ENCODE results near the gene RYR2.
"Not testable (repeated sequence)": the region's sequence is repeated elsewhere in the genome, so short reads cannot be mapped to it uniquely, and the experiment has no call there.

The RYR2 gene

GRCh38 chr1:237277994-237278393, 236.0 kb downstream of the RYR2 start:
- DNase-seq, result not testable (repeated sequence)

- DNase-seq, result no peak
Observed at GRCh38 chr1:237279629-237280028, 237.6 kb downstream of the RYR2 start.

- no peak for DNase-seq
Observed at GRCh38 chr1:237281481-237281880, 239.5 kb downstream of the RYR2 start.

GRCh38 chr1:237282208-237282783, 240.3 kb downstream of the RYR2 start:
- DNase-seq, result no peak

- DNase-seq, result no peak
Observed at GRCh38 chr1:237287876-237288521, 246.0 kb downstream of the RYR2 start.

GRCh38 chr1:237293804-237294203, 251.8 kb downstream of the RYR2 start:
- no peak for DNase-seq

- DNase-seq, result no peak
Observed at GRCh38 chr1:237296861-237297260, 254.9 kb downstream of the RYR2 start.

GRCh38 chr1:237300642-237301041, 258.7 kb downstream of the RYR2 start:
- no peak for DNase-seq

- no peak for DNase-seq
Observed at GRCh38 chr1:237303929-237304328, 261.9 kb downstream of the RYR2 start.

GRCh38 chr1:237306726-237307125, 264.7 kb downstream of the RYR2 start:
- DNase-seq, result no peak

GRCh38 chr1:237309595-237310118, 267.7 kb downstream of the RYR2 start:
- DNase-seq, result no peak

- DNase-seq, result no peak
Observed at GRCh38 chr1:237316352-237316751, 274.4 kb downstream of the RYR2 start.

- DNase-seq, result no peak
Observed at GRCh38 chr1:237318748-237319147, 276.8 kb downstream of the RYR2 start.

- no peak for DNase-seq
Observed at GRCh38 chr1:237320890-237321289, 278.9 kb downstream of the RYR2 start.

- DNase-seq, result no peak
Observed at GRCh38 chr1:237324226-237324625, 282.2 kb downstream of the RYR2 start.

- no peak for DNase-seq
Observed at GRCh38 chr1:237327061-237327460, 285.1 kb downstream of the RYR2 start.

- DNase-seq, result no peak
Observed at GRCh38 chr1:237340892-237341291, 298.9 kb downstream of the RYR2 start.

- DNase-seq, result no peak
Observed at GRCh38 chr1:237341391-237341790, 299.4 kb downstream of the RYR2 start.

GRCh38 chr1:237342730-237343129, 300.7 kb downstream of the RYR2 start:
- DNase-seq, result no peak

GRCh38 chr1:237352747-237353146, 310.8 kb downstream of the RYR2 start:
- no peak for DNase-seq

GRCh38 chr1:237353918-237354317, 311.9 kb downstream of the RYR2 start:
- no peak for DNase-seq

- no peak for DNase-seq
Observed at GRCh38 chr1:237355022-237355421, 313.0 kb downstream of the RYR2 start.

GRCh38 chr1:237358555-237358954, 316.6 kb downstream of the RYR2 start:
- no peak for DNase-seq

- no peak for DNase-seq
Observed at GRCh38 chr1:237367758-237368157, 325.8 kb downstream of the RYR2 start.

GRCh38 chr1:237371477-237371876, 329.5 kb downstream of the RYR2 start:
- not testable (repeated sequence) for DNase-seq

Data from stimulated activated CD4-positive, alpha-beta T cell treated with anti-CD3 and anti-CD28 coated beads, Interleukin-4, amount 100 ng/mL, for 4 hours (primary cell).